GM11168 (cell line): ENCODE results near the gene DLG3.

ENCODE experiments used
- in situ Hi-C: fragments of 300-500 bp; cut with MboI; formaldehyde crosslinking; loops from one replicate; pipeline ENCODE4 v1.12.0; 2022; ENCODE audit warnings: low sequenced_read_pairs; ENCODE audit not compliant: unreplicated experiment

Gene DLG3

GRCh38 chrX:70436343-70436742 lies 8.3 kb upstream of the DLG3 start:
- in situ Hi-C loops = no loop called here

DNA sequence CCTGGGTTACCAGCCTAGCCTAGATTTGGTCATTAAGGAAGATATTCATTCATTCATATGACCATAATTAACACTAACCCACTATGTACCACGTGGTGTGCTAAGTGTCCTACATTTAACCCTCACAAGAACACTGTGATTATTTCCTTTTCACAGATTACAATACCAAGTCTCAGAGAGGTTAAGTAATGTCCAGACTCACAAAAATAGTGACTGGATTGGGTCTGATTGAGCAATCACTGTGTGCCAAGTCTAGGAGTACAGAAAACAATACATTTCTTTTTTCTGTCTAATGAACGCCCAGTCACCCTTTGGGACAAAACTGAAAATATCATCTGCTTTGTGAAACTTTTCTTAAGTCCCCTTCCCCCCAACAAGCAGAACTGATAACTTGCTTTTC lies 7.6 kb upstream of the DLG3 start:
- in situ Hi-C loops = no loop called here

GRCh38 chrX:70437921-70438665 lies 6.5 kb upstream of the DLG3 start:
- in situ Hi-C loops = no loop called here

- in situ Hi-C loops = no loop called here
These were observed 5.6 kb upstream of the DLG3 start for GRCh38 chrX:70439016-70439415.

DNA sequence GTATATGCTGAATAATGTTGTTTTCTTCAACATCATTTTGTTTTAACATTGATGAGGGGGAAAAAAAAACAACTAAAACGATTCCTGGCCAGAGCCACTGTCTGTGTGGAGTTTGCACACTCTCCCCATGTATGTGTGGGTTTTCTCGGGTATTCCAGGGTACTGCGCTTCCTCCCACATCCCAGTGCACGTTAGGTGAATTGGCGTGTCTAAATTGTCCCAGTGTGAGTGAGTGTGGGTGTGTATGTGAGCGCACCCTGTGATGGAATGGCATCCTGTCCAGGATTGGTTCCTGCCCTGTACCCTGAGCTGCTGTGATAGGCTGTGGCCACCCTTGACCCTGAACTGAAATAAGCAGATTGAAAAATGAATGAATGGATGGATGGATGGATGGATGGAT lies 2.4 kb upstream of the DLG3 start:
- in situ Hi-C loops = no loop called here

GRCh38 chrX:70444946-70445656 lies 466 bp downstream of the DLG3 start:
- in situ Hi-C loops = no loop called here

DNA sequence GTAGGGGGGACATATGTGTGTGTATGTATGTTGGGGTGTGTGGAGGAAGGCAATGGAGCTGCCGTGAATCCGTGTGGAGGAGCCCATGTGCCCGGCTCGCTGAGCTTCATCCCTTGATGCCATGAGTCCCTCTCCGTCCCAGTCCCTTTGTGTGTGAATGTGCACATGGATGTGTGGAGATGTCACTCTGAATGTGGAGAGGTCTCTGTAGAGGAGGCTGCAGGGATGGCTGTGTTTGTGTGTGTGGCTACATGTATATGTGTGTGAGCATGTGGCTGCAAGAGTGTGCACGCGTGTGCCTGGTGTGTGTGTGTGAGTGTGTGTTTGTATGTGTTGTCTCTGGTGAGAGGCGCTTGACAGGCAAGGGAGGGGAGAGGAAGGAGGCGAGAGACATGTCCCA lies 1.3 kb downstream of the DLG3 start:
- in situ Hi-C loops = no loop called here

GRCh38 chrX:70446380-70447350 lies 2.0 kb downstream of the DLG3 start:
- in situ Hi-C loops = no loop called here

- in situ Hi-C loops = no loop called here
These were observed 4.9 kb downstream of the DLG3 start for GRCh38 chrX:70449457-70449966.

GRCh38 chrX:70452143-70452733 lies 7.6 kb downstream of the DLG3 start:
- in situ Hi-C loops = no loop called here

DNA sequence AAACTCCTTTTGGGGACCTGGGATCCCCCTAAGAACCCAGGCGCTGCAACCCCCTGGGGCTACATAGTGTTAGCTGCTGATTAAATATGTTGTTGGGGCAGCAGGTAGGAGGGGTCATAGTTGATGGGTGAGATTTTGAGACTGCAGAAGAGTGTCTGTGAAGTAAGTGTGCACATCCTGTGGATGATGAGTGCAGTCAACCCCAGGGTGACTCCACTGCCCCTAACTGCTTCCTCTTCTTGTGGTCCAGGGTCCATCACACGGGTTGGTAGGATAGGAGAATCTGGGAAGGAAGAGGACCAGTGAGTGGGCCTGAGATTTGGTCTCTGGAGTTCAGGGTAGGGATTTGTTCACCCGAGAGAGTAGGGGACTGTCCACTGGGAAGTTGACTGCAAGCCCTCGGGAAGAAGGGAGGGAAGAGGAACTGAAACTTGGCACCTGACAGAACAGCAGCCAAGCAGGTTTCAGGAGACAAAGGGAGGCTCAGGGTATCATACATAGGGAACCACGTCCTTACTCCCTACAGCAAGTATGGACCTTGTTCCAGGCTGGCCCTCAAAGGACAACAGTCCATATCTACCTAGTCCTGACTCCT lies 8.5 kb downstream of the DLG3 start:
- in situ Hi-C loops = no loop called here

DNA sequence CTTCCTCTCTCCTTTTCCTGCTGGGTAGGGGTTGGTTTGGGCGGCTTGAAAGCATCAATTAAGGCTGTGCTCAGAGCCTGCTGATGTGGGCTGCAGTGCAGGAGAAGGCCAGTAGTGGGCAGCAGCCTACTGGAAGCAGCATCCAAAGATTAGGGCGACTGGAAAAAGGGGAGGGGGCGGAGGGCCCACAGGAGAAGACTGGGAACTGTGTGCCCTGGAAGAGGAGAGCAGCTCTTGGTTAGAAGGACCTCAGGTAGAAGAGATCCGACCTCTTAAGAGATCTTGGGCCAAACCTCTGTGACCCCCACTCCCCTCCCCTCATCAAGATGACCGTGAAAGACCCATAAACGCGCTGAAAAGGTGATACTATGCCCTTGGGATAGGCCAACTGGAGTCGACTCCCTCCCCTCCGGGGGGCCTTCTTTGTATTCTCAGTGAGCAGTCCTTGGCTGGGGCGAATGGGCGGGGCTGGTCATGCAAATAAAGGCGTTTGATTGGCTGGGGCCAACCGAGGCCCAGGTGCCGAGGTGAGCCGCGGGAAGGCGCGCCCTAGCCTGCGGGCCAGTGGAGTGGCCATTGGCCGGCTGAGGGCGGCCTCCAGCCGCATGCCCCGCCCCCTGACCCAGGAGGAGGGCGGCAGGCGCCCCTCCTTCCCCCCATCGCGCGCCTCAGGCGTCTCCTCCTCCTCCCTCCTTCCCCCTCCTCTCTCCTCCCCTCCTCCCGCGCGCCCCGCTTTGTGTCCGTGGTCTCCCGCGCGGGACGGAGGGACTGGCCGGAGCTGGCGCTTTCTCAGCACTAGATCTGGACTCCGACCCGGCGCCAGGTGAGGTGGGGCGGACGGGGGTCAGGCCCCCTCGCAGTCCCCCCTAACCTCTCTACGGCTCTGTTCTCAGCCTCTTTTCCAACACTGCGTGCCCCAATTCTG lies 10.1 kb downstream of the DLG3 start:
- in situ Hi-C loops = no loop called here

DNA sequence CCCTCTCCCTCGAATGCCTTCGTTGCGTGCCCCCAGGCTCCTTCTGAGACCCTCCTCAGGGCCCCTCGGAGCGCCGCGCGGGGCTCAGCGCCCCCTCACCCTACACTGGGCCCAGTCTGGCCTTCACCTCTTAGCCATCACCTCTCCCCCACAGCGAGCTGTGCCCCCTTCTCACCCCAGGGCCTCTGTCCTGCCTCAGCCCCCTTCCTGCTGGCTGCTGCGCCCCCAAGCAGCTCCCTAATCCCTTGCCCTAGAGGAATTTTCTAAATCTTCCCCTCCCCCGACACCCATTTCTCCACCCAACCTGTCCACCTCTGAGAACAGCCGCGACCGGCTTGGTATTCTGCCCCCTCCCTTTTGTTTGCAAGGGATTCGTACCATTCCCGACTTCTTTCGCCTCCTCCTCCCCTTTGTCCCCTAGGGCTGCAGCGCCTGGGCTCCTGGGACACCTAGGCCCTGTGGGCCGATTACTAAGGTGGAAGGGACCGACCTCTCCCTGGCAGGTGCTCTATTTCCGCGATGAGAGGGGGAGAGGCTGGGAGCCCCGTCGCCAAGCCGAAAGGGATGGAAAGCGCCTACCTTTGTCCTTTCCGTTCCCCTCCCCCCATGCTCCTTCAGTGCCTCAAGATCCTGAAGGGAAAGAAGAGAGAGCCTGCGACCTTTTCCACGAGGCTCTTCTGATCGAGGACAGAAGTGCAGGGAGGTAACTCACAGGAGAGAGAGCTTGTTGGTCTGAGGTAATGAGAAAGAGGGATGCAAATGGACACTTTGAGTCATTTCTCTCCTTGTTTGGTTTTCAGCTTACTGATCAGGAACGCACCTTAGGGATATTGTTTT lies 10.9 kb downstream of the DLG3 start:
- in situ Hi-C loops = no loop called here

- in situ Hi-C loops = no loop called here
These were observed 11.6 kb downstream of the DLG3 start for GRCh38 chrX:70456256-70456655.

DNA sequence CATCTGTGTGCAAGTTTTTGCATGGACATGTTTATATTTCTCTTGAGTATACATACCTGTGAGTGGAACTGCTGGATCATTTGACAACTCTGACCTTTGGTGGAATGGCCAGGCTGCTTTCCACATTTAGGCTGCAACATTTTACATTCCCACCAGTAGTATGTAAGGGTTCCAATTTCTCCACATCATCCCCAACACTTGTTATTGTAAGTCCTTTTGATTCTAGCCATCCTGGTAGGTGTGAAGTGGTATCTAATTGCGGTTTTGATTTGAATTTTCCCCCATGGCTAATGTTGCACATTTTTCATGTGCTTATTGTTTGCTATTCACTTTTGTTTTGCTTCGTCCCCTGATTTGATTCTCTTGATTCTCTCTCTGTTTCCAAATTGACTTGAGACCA lies 16.4 kb downstream of the DLG3 start:
- in situ Hi-C loops = no loop called here

DNA sequence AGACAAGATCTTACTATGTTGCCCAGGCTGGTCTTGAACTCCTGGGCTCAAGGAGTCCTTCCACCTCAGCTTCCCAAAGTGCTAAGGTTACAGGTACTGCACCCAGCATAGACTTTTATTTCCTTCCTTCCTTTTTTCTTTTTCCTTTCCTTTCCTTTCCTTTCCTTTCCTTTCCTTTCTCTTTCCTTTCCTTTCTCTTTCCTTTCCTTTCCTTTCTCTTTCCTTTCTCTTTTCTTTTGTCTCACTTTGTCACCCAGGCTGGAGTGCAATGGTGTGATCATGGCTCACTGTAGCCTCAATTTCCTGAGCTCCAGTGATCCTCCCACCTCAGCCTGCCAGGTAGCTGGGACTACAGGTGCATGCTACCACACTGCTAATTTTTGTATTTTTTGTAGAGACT lies 19.4 kb downstream of the DLG3 start:
- in situ Hi-C loops = no loop called here

DNA sequence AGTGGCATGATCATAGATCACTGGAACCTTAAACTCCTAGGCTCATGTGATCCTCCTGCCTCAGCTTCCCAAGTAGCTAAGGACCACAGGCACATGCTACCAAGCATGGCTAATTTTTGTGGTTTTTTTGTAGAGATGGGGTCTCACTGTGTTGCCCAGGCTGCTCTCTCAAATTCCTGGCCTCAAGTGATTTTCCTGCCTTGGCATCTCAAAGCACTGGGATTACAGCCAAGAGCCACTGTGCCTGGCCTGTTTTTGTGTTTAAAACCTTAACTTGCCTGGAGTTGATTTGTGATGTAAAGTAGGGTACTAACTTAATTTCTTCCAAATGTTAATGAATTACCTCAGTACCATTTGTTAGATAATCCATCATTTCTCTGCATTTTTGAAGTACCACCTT lies 22.3 kb downstream of the DLG3 start:
- in situ Hi-C loops = no loop called here

GRCh38 chrX:70468709-70469108 lies 24.1 kb downstream of the DLG3 start:
- in situ Hi-C loops = no loop called here
